Parathyroid adenoma (tissue), 2 donors: Measurements from ENCODE around the gene KLK14.

Source experiments
- H2AFZ ChIP-seq: fragments of 300-600 bp; sonication (generic); one replicate; pipeline ENCODE4 v1.7.0; 2017; ENCODE audit warnings: antibody characterized with exemption, mild to moderate bottlenecking
- H3K27ac ChIP-seq: fragments of 300-600 bp; sonication (generic); one replicate; pipeline ENCODE4 v1.7.0; 2017
- H3K27me3 ChIP-seq: fragments of 300-600 bp; sonication (generic); one replicate; pipeline ENCODE4 v1.7.0; 2017; ENCODE audit warnings: low read length; ENCODE audit not compliant: control insufficient read depth, insufficient read depth
- H3K36me3 ChIP-seq: fragments of 300-600 bp; sonication (generic); one replicate; pipeline ENCODE4 v1.7.0; 2017; ENCODE audit warnings: low read length; ENCODE audit not compliant: control insufficient read depth, insufficient read depth
- H3K4me1 ChIP-seq: fragments of 300-600 bp; sonication (generic); one replicate; pipeline ENCODE4 v1.7.0; 2017; ENCODE audit warnings: control low read depth
- H3K4me2 ChIP-seq: fragments of 300-600 bp; sonication (generic); one replicate; pipeline ENCODE4 v1.7.0; 2017; ENCODE audit warnings: low read length
- H3K4me3 ChIP-seq: fragments of 300-600 bp; sonication (generic); one replicate; pipeline ENCODE4 v1.7.0; 2017; ENCODE audit warnings: low read depth, low read length
- H3K79me2 ChIP-seq: fragments of 300-600 bp; sonication (generic); one replicate; pipeline ENCODE4 v1.7.0; 2017; ENCODE audit warnings: control low read depth
- H3K9ac ChIP-seq: fragments of 300-600 bp; sonication (generic); one replicate; pipeline ENCODE4 v1.7.0; 2017; ENCODE audit warnings: mild to moderate bottlenecking
- H3K9me3 ChIP-seq: fragments of 300-600 bp; sonication (generic); one replicate; pipeline ENCODE4 v1.7.0; 2017; ENCODE audit warnings: low read length; ENCODE audit not compliant: control insufficient read depth
- CTCF ChIP-seq: fragments of 300-600 bp; sonication (generic); IDR thresholded peaks from one replicate; pipeline ENCODE4 v1.7.0; 2017; ENCODE audit warnings: antibody characterized with exemption, mild to moderate bottlenecking
- donor health status: primary hyperparathyroidism.

KLK14 gene

GRCh38 chr19:51111606-51112005 is 28.9 kb upstream of the KLK14 start:
- peak; percentile 48 for TF ChIP-seq CTCF
- H3K4me1 ChIP-seq = peaks cover 24% of the 10 kb centered on the region
- H3K9ac ChIP-seq = no peak overlapping the region
- H2AFZ ChIP-seq = peak overlapping the region; percentile 61
- H3K36me3 ChIP-seq = no peaks in the 10 kb centered on the region
- H3K9me3 ChIP-seq = no peaks in the 10 kb centered on the region
- H3K27ac ChIP-seq = no peak overlapping the region
- no peaks in the 10 kb centered on the region for H3K27me3 ChIP-seq
- no peak overlapping the region for H3K4me3 ChIP-seq
- H3K4me2 ChIP-seq = no peak overlapping the region
- H3K79me2 ChIP-seq = peaks cover 14% of the 10 kb centered on the region

- Histone ChIP-seq H3K9me3 (no peaks in the 10 kb centered on the region), H3K27me3 (no peaks in the 10 kb centered on the region), H3K36me3 (no peaks in the 10 kb centered on the region), H2AFZ (no peak overlapping the region), H3K9ac (no peak overlapping the region), H3K4me2 (no peak overlapping the region), H3K79me2 (peaks cover 20% of the 10 kb centered on the region), H3K4me3 (no peak overlapping the region), H3K27ac (no peak overlapping the region), H3K4me1 (peaks cover 24% of the 10 kb centered on the region)
- no peak for TF ChIP-seq CTCF
Observed at GRCh38 chr19:51110666-51110971, 27.9 kb upstream of the KLK14 start.

GRCh38 chr19:51108805-51109146 is 26.1 kb upstream of the KLK14 start:
- peak overlapping the region; percentile 98 for H3K4me2 ChIP-seq
- peak overlapping the region; percentile 91 for H2AFZ ChIP-seq
- peaks cover 24% of the 10 kb centered on the region for H3K4me1 ChIP-seq
- no peaks in the 10 kb centered on the region for H3K9me3 ChIP-seq
- H3K36me3 ChIP-seq = no peaks in the 10 kb centered on the region
- H3K27me3 ChIP-seq = no peaks in the 10 kb centered on the region
- H3K4me3 ChIP-seq = peak overlapping the region; percentile 96
- H3K27ac ChIP-seq = peak overlapping the region; percentile 78
- H3K9ac ChIP-seq = no peak overlapping the region
- TF ChIP-seq CTCF = no peak
- H3K79me2 ChIP-seq = peaks cover 32% of the 10 kb centered on the region

GRCh38 chr19:51108066-51108804 is 25.5 kb upstream of the KLK14 start, which contains the start of gene CTU1:
CTU1 (minus strand) TSS chr19:51108409; CDS start chr19:51104569, 3,840 bp downstream.
- peaks cover 24% of the 10 kb centered on the region for H3K4me1 ChIP-seq
- no peaks in the 10 kb centered on the region for H3K9me3 ChIP-seq
- no peaks in the 10 kb centered on the region for H3K27me3 ChIP-seq
- peak within 1 kb of the TSS; percentile 96 for H3K4me3 ChIP-seq
- H2AFZ ChIP-seq = peak within 1 kb of the TSS; percentile 91
- H3K27ac ChIP-seq = peak within 1 kb of the TSS; percentile 78
- H3K79me2 ChIP-seq = peaks cover 36% of the 10 kb centered on the region
- no peak for TF ChIP-seq CTCF
- peak within 1 kb of the TSS; percentile 99 for H3K4me2 ChIP-seq
- H3K9ac ChIP-seq = peak within 1 kb of the TSS; percentile 70
- no peaks in the 10 kb centered on the region for H3K36me3 ChIP-seq
